ENCODE results near the gene ANKRD40CL. TPM values are rescaled to one million over a fixed set of nuclear protein-coding genes. Genes with fewer than 3 reads are reported as not detected.

ANKRD40CL gene
- total RNA-seq, 1 donor from 2014 or later = not detected

GRCh38 chr17:50813583-50813982, 46.3 kb upstream of the ANKRD40CL start:
- no peak overlapping the region for H3K4me3 ChIP-seq
- no peaks in the 10 kb centered on the region for H3K36me3 ChIP-seq
- no peaks in the 10 kb centered on the region for H3K36me3 Mint-ChIP-seq

GRCh38 chr17:50808888-50809287, 41.6 kb upstream of the ANKRD40CL start:
- Mint-ChIP-seq H3K9me3 (no peaks in the 10 kb centered on the region), H3K4me1 (peaks cover 9% of the 10 kb centered on the region), H3K36me3 (no peaks in the 10 kb centered on the region), H3K27ac (no peak overlapping the region), H3K27me3 (ENCODE audit: insufficient read depth, low read depth) (peaks cover 13% of the 10 kb centered on the region), H3K4me3 (no peak overlapping the region)
- no peaks in the 10 kb centered on the region for H3K36me3 ChIP-seq
- H3K4me1 ChIP-seq = peaks cover under 1% of the 10 kb centered on the region
- no peaks in the 10 kb centered on the region for H4K20me1 ChIP-seq (ENCODE audit: low read depth)
- no peaks in the 10 kb centered on the region for H3K79me2 ChIP-seq (ENCODE audit: low read depth)
- H3K4me3 ChIP-seq = no peak overlapping the region
- H3K27me3 ChIP-seq = no peaks in the 10 kb centered on the region
- no peak for TF ChIP-seq EZH2phosphoT487 (IDR thresholded peaks at IDR 0.05)
- no peak for TF ChIP-seq EZH2 (IDR thresholded peaks at IDR 0.05)
- no peak for TF ChIP-seq CTCF (IDR thresholded peaks at IDR 0.05)
- no peak overlapping the region for H3K9ac ChIP-seq
- no peak overlapping the region for H3K27ac ChIP-seq
- H3K9me3 ChIP-seq (ENCODE audit: low read depth) = no peaks in the 10 kb centered on the region
- no peak overlapping the region for H2AFZ ChIP-seq (replicated peaks)
- no peak for DNase-seq (ENCODE audit: low spot score)
- H3K4me2 ChIP-seq = no peak overlapping the region
- H3F3A ChIP-seq (ENCODE audit: low read depth) = no peaks in the 10 kb centered on the region

More at GRCh38 chr17:50813583-50813982, 46.3 kb upstream of the ANKRD40CL start:
- H4K20me1 ChIP-seq (ENCODE audit: low read depth) = no peaks in the 10 kb centered on the region
- no peak for DNase-seq (ENCODE audit: low spot score)
- no peaks in the 10 kb centered on the region for H3K9me3 ChIP-seq (ENCODE audit: low read depth)
- H3K4me2 ChIP-seq = no peak overlapping the region
- Mint-ChIP-seq H3K9me3 (no peaks in the 10 kb centered on the region), H3K4me3 (no peak overlapping the region), H3K4me1 (peaks cover 11% of the 10 kb centered on the region), H3K27ac (no peak overlapping the region), H3K27me3 (ENCODE audit: insufficient read depth, low read depth) (peaks cover 10% of the 10 kb centered on the region)
- H3K27ac ChIP-seq = no peak overlapping the region
- H3F3A ChIP-seq (ENCODE audit: low read depth) = no peaks in the 10 kb centered on the region
- no peak overlapping the region for H3K9ac ChIP-seq
- TF ChIP-seq EZH2phosphoT487 (IDR thresholded peaks at IDR 0.05) (no peak), CTCF (IDR thresholded peaks at IDR 0.05) (no peak), EZH2 (IDR thresholded peaks at IDR 0.05) (no peak)
- H2AFZ ChIP-seq (replicated peaks) = no peak overlapping the region
- H3K4me1 ChIP-seq = no peaks in the 10 kb centered on the region
- H3K79me2 ChIP-seq (ENCODE audit: low read depth) = no peaks in the 10 kb centered on the region
- no peaks in the 10 kb centered on the region for H3K27me3 ChIP-seq

GRCh38 chr17:50808413-50808812, 41.1 kb upstream of the ANKRD40CL start:
- Histone ChIP-seq H3K79me2 (ENCODE audit: low read depth) (no peaks in the 10 kb centered on the region), H3K27me3 (no peaks in the 10 kb centered on the region), H2AFZ (replicated peaks) (no peak overlapping the region), H3K9me3 (ENCODE audit: low read depth) (no peaks in the 10 kb centered on the region), H3F3A (ENCODE audit: low read depth) (no peaks in the 10 kb centered on the region), H3K27ac (no peak overlapping the region), H3K4me2 (no peak overlapping the region), H3K4me1 (peaks cover 5% of the 10 kb centered on the region), H3K4me3 (no peak overlapping the region), H3K36me3 (no peaks in the 10 kb centered on the region), H3K9ac (no peak overlapping the region), H4K20me1 (ENCODE audit: low read depth) (no peaks in the 10 kb centered on the region)
- TF ChIP-seq EZH2 (IDR thresholded peaks at IDR 0.05) (no peak), EZH2phosphoT487 (IDR thresholded peaks at IDR 0.05) (no peak), CTCF (IDR thresholded peaks at IDR 0.05) (no peak)
- peaks cover 13% of the 10 kb centered on the region for H3K27me3 Mint-ChIP-seq (ENCODE audit: insufficient read depth, low read depth)
- no peak for DNase-seq (ENCODE audit: low spot score)
- H3K9me3 Mint-ChIP-seq = no peaks in the 10 kb centered on the region
- no peak overlapping the region for H3K4me3 Mint-ChIP-seq
- no peak overlapping the region for H3K27ac Mint-ChIP-seq
- peaks cover 14% of the 10 kb centered on the region for H3K4me1 Mint-ChIP-seq
- H3K36me3 Mint-ChIP-seq = no peaks in the 10 kb centered on the region

Measured in neural progenitor cell (in vitro differentiated cells).